Thymus (tissue), 11 donors: ENCODE measurements around the gene ASB10. TPM values are rescaled to one million over a fixed set of nuclear protein-coding genes. Genes with fewer than 3 reads are reported as not detected.

Source experiments
- DNase-seq, 9 donors: peaks; one replicate each; pipeline ENCODE4 v3.0.0-alpha.2; 2013; ENCODE audit warnings: low spot score in 9 of 9, low read depth in 6 of 9, missing footprints in 1 of 9
- H3K27ac ChIP-seq, 2 donors: one replicate each; pipeline ENCODE4 v1.5.1; 2013; ENCODE audit warnings: control low read depth in 1 of 2, low read depth in 1 of 2, low read length in 1 of 2, mild to moderate bottlenecking in 1 of 2, moderate library complexity in 1 of 2
- H3K27me3 ChIP-seq, 2 donors: one replicate each; pipeline ENCODE4 v1.5.1; 2013; ENCODE audit warnings: low read length in 1 of 2; ENCODE audit not compliant: control insufficient read depth in 2 of 2, insufficient read depth in 1 of 2
- H3K36me3 ChIP-seq, 2 donors: one replicate each; pipeline ENCODE4 v1.5.1; 2013; ENCODE audit warnings: low read length in 1 of 2, mild to moderate bottlenecking in 1 of 2, moderate library complexity in 1 of 2; ENCODE audit not compliant: control insufficient read depth in 2 of 2, insufficient read depth in 2 of 2
- H3K4me1 ChIP-seq, 2 donors: one replicate each; pipeline ENCODE4 v1.5.1; 2013; ENCODE audit warnings: low read length in 2 of 2; ENCODE audit not compliant: control insufficient read depth in 2 of 2, insufficient read depth in 2 of 2
- H3K4me3 ChIP-seq, 2 donors: one replicate each; pipeline ENCODE4 v1.5.1; 2013; ENCODE audit warnings: low read length in 2 of 2, control low read depth in 1 of 2, mild to moderate bottlenecking in 1 of 2
- H3K9me3 ChIP-seq, 2 donors: one replicate each; pipeline ENCODE4 v1.5.1; 2013; ENCODE audit warnings: low read length in 1 of 2, mild to moderate bottlenecking in 1 of 2; ENCODE audit not compliant: control insufficient read depth in 2 of 2, insufficient read depth in 1 of 2
- WGBS: extraction: QIAGEN DNeasy Blood & Tissue Kit; methylation state at CpG from one replicate; pipeline ENCODE4 v1.1.7; 2013; 5-methylcytosine and 5-hydroxymethylcytosine counted together
- polyA plus RNA-seq: library from polyadenylated mRNA; stranded (reverse); fragments of 200-250 nt; gene quantifications from one replicate; pipeline ENCODE4 v1.2.3, GENCODE V29; 2013
- total RNA-seq: library from RNA; stranded (reverse); fragments of 120-200 nt; gene quantifications from one replicate; pipeline ENCODE4 v1.2.4, GENCODE V29; 2013
- donor health status: healthy.

Gene ASB10
- total and polyA plus RNA-seq, 2 donors = 0.05 TPM; not detected in 1

- H3K4me1 ChIP-seq = no peaks in the 10 kb centered on the region
- H3K36me3 ChIP-seq = no peaks in the 10 kb centered on the region
- H3K4me3 ChIP-seq = no peak overlapping the region
- H3K27me3 ChIP-seq = peaks cover 0 to 43% of the 10 kb centered on the region in 2 donors
- H3K27ac ChIP-seq = no peak overlapping the region
- WGBS = 59% methylated on average over 7 of the region's 7 CpGs
- DNase-seq = no peak
- H3K9me3 ChIP-seq = no peaks in the 10 kb centered on the region
Measured at GRCh38 chr7:151194188-151194587, 7.1 kb upstream of the ASB10 start.

GRCh38 chr7:151193203-151193978, 6.3 kb upstream of the ASB10 start:
- no peaks in the 10 kb centered on the region for H3K9me3 ChIP-seq
- H3K27me3 ChIP-seq = peaks cover 0 to 38% of the 10 kb centered on the region in 2 donors
- H3K4me1 ChIP-seq = no peaks in the 10 kb centered on the region
- no peaks in the 10 kb centered on the region for H3K36me3 ChIP-seq
- DNase-seq = no peak
- H3K4me3 ChIP-seq = no peak overlapping the region
- H3K27ac ChIP-seq = no peak overlapping the region
- 96% methylated on average over 14 of the region's 14 CpGs for WGBS

GRCh38 chr7:151192002-151192539, 5.0 kb upstream of the ASB10 start:
- Histone ChIP-seq H3K36me3 (no peaks in the 10 kb centered on the region), H3K27me3 (peaks cover 0 to 44% of the 10 kb centered on the region in 2 donors), H3K27ac (no peak overlapping the region), H3K4me3 (no peak overlapping the region), H3K4me1 (no peaks in the 10 kb centered on the region), H3K9me3 (no peaks in the 10 kb centered on the region)
- DNase-seq = no peak
- 97% methylated on average over 23 of the region's 23 CpGs for WGBS

- DNase-seq = no peak
- 95% methylated on average over 12 of the region's 12 CpGs for WGBS
- H3K27me3 ChIP-seq = peaks cover 0 to 41% of the 10 kb centered on the region in 2 donors
Measured at GRCh38 chr7:151191544-151191943, 4.5 kb upstream of the ASB10 start.

GRCh38 chr7:151189038-151189437, 2.0 kb upstream of the ASB10 start:
- 87% methylated on average over 4 of the region's 4 CpGs for WGBS
- no peak for DNase-seq
- Histone ChIP-seq H3K4me3 (no peak overlapping the region), H3K36me3 (no peaks in the 10 kb centered on the region), H3K27me3 (peaks cover 0 to 29% of the 10 kb centered on the region in 2 donors), H3K9me3 (no peaks in the 10 kb centered on the region), H3K4me1 (no peaks in the 10 kb centered on the region), H3K27ac (no peak overlapping the region)

More at GRCh38 chr7:151191544-151191943, 4.5 kb upstream of the ASB10 start:
- no peaks in the 10 kb centered on the region for H3K4me1 ChIP-seq
- no peaks in the 10 kb centered on the region for H3K36me3 ChIP-seq
- no peaks in the 10 kb centered on the region for H3K9me3 ChIP-seq
- no peak overlapping the region for H3K4me3 ChIP-seq
- H3K27ac ChIP-seq = no peak overlapping the region

- H3K36me3 ChIP-seq = no peaks in the 10 kb centered on the region
- no peaks in the 10 kb centered on the region for H3K4me1 ChIP-seq
- H3K27me3 ChIP-seq = peaks cover 0 to 26% of the 10 kb centered on the region in 2 donors
- H3K4me3 ChIP-seq = no peak overlapping the region
- no peak for DNase-seq
- 61% methylated on average over 5 of the region's 5 CpGs for WGBS
- H3K27ac ChIP-seq = no peak overlapping the region
- H3K9me3 ChIP-seq = no peaks in the 10 kb centered on the region
Measured at GRCh38 chr7:151188252-151188542, 1.1 kb upstream of the ASB10 start.

- Histone ChIP-seq H3K4me1 (no peaks in the 10 kb centered on the region), H3K27ac (no peak overlapping the region), H3K9me3 (no peaks in the 10 kb centered on the region), H3K4me3 (no peak overlapping the region), H3K27me3 (peaks cover 0 to 26% of the 10 kb centered on the region in 2 donors), H3K36me3 (no peaks in the 10 kb centered on the region)
- DNase-seq = no peak
- WGBS = 93% methylated on average over 22 of the region's 22 CpGs
Measured at GRCh38 chr7:151187409-151188251, 580 bp upstream of the ASB10 start.

- Histone ChIP-seq H3K4me1 (no peaks in the 10 kb centered on the region), H3K36me3 (no peaks in the 10 kb centered on the region), H3K27me3 (peaks cover 0 to 21% of the 10 kb centered on the region in 2 donors), H3K4me3 (no peak overlapping the region), H3K27ac (no peak overlapping the region), H3K9me3 (no peaks in the 10 kb centered on the region)
- 95% methylated on average over 16 of the region's 16 CpGs for WGBS
- DNase-seq = no peak
Measured at GRCh38 chr7:151185762-151186639, 1.0 kb downstream of the ASB10 start.
